HG02973 (cell line): ENCODE data around the gene POU6F1.

Experiments
- ATAC-seq: cut with Tn5 transposase; IDR thresholded peaks from one replicate; pipeline ENCODE4 v1.9.1; 2021; ENCODE audit warnings: moderate library complexity; ENCODE audit not compliant: unreplicated experiment

POU6F1 gene

DNA sequence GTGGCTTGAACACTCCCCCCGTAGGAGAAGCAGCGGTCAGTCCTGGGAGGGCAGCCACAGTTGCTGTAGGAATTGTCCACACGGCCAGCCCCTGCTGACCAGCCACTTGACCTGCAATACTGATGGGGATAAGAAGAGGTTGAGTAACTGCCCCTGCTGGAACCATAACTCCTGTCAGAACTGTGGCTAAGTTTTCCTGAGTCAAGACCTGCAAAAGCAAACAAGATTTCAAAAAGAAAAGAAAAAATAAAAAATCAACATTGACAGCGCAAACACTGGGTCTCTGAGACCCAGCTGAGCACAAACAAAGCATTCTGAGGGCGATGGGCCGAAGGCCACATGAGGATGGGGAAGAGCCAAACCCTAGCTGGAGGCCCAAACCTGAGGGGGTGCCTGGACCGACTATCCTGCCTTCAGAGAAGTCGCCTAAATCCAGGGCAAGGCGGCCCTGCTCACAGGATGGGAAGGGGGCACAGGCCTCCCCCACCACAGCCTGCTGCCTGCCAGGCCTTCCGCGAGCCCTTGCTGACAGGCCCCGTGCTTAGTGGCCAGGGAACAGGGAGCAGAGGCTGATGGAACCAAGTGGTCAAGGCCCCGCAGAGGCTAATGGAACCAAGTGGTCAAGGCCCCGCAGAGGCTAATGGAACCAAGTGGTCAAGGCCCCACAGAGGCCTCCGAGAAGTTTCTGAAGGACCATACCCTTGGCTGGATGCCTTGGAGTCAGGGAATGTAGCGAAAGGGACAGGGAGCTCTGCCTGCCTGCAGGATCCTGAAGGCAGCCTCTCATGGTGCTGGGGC, 19.1 kb downstream of the POU6F1 start:
- ATAC-seq: no peak

DNA sequence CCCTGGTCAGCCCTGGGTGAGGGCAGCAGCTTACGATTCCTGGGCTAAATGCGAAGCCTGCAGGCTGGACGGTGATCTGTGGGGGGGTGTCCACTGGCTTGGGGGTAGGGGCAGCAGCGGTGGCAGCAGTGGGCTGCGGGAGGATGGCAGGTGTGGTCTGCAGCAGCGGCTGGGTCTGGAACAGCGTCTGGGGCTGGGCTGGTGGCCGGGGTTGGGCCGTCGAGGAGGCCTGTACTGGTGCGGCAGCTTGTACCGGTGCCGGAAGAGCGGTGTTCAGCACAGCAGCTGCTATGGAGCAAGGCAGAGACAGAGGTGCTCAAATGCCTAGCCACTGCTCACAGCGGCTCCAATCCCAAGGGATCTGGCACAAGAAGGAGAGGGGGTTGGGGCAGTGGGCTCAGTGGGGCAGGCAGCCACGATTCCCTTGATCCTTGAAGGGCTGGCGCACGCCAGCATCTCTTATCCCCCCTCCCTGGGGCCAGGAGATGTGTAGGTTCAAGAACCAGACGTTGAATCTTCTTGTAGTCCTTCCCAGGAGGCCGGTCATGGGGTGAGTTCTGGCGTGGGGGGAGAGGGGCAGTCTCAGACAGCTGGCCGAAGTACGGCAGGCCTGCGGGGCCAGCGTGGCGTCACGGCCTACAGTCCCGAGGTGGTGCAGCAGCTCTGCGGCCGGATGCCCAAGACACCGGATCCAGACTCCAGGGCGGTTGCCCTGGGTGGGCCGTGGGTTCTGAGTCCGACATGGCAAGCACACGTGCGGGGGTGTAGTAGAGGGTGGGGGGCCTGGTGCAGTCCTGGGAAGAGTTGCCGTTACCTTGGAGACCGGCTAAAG, 19.9 kb downstream of the POU6F1 start:
- ATAC-seq: no peak

DNA sequence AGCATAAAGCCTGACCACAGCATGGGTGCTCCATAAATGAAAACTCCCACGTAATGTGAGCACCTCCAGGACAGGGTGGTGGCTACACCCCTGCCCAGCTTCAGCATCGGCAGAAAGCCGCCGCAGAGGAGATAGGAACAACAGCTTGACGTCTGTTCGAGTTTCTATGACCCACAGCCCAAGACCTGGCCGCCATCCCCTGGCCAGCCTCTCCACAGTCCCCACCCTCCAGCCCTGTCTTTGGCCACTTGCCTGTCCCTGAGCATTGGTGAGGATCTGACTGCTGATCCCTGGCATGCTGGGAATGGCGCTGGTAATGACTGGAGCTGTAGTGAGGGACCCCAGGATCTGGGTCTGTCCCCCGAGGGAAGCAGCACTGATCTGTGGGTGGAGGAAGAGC, 21.3 kb downstream of the POU6F1 start:
- no peak for ATAC-seq

DNA sequence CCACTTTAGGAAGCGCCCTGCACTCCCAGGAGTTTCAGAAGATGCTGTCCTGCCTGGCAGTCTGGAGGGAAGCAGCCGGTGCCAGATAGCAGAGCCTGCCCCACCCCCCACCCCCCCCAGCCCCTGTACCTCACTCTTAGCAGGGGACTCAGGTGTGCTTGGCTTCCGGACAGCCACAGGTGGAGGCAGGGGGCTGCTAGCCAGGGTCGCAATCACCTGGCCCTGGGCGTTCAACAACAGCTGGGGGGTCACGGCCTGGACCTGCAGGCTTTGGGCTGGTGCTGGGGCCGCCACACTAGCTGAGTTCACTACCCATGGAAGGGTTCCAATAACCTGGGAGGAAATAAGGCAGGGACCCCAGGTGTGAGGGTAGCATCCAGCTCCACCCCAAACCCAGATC, 22.0 kb downstream of the POU6F1 start:
- no peak for ATAC-seq

DNA sequence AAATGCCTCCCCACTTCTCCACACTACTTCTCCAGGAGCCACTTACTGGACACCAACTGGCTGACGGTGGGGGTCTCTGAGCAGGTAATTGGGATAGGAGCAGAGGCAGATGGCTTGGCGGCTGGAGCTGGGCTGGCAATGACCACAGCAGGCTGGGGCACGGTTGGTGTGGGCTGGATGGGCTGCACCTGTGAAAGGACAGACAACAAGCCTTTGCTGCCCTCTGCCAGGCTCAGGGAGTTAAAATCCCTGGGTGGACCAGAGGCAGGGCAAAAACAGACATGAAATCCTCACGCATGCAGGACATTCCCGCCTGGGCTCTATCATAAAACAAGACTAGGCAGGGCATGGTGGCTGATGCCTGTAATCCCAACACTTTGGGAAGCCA, 25.6 kb downstream of the POU6F1 start:
- ATAC-seq: no peak

DNA sequence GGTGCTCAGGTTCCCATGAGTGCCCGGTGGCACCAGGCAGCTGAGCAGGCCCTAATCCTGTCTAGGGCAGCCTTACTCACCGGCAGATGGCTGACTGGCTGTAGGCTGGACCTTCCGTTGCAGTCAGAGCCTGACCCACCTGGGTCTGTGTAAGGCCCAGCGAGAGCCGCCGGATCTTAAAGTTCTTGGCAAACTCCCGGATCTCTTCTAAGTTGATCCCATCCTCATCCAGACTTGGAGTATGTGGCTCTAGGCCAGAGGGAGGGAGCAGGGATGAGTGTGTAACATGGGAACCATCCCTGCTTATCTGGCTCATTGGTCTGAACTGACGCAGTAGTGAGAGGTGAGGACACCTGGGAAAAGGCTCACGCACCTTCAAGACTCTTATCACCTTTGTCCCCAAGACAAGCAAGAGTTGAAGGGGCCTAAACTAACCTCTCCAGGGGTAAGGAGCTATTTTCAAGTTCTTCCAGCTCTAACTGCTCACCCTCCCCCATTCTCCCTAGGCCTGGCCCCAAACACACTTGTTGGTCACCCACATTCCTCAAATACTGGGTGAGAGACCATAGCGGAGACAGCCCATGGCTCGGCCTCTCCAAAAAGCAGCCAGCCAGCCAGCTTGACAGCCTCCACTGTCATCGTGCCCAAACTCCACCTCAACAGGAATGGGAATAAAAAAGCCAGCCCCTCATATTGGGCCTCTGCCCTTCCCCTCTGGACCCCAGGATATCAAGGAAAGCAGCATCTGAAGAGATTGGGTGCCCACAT, 26.2 kb downstream of the POU6F1 start:
- no peak for ATAC-seq

DNA sequence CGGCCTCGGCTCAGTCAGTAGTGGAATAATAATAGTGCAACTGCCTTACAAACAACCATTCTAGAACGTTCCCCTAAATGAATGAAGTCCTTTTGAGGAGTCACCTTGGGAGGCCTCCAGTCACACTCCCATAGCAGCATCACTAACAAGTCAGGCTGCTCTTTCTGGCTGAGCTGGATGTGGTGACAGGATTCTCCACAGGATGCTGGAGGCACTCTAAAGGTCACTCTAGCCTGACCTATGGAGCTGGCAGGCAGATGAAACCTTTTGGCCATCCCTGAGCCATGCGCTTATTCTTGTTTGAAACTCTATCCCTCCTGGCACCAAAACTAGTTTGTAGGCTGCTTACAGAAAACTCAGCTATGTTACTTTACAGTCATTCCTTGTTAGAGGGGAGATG, 27.0 kb downstream of the POU6F1 start:
- no peak for ATAC-seq

DNA sequence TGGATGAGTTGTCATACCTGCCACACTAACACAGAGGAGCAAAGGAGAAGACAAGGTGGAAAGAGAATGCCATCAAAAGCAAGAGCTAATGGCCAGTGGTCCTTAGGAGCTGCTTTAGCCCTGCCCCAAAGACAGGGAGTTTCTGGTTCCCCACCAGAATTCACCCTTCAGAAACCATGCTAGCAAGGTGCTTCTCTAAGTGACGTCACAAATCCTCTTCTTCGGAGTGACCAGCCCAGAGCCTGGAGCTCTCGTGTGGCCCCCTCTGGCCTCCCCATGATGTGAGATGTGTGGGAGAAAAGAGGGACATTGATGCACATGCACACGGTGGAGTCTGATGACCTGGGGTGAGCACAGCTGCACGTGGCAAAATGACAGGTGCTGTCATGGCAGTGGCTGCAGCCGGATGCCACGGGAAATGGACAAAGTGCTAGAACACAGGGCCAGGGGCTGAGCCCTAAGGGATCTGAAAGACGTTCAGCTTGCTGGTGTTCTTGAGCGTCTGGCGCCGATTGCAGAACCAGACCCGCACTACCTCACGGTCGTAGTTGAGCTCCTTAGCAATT, 28.0 kb downstream of the POU6F1 start:
- ATAC-seq: no peak

DNA sequence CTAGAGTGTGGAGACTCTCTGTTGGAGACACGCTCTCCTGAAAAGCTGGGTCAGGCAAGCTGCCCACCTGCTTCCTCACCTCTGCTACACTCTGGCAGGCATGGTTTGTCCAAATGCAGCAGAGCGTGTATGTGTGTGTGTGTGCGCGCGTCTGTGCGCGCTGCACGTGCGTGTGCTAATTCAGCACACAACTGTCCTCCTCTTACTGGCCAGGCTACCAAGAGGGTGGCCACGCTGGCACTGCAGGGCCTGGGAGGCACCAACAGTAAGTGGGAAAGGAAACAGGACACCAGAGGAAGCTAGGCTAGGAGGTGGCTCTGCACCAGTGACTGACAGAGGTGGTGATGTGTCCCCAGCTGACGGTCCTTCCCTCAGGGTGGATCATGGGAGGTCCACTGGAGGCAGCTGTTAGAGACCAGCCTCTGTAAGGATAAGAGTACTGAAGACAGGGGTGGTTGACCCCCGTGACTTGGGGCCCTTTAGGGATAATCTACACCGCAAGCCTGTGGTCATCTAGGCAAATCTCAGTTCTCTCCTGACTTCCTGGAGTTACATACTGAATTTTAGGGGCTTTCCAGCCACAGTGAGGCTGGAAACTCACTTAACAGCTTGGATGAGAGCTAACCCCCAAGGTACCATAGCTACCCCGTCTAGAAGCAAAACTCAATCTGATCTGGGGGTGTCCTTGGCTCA, 29.4 kb downstream of the POU6F1 start:
- peak; percentile 45 for ATAC-seq

DNA sequence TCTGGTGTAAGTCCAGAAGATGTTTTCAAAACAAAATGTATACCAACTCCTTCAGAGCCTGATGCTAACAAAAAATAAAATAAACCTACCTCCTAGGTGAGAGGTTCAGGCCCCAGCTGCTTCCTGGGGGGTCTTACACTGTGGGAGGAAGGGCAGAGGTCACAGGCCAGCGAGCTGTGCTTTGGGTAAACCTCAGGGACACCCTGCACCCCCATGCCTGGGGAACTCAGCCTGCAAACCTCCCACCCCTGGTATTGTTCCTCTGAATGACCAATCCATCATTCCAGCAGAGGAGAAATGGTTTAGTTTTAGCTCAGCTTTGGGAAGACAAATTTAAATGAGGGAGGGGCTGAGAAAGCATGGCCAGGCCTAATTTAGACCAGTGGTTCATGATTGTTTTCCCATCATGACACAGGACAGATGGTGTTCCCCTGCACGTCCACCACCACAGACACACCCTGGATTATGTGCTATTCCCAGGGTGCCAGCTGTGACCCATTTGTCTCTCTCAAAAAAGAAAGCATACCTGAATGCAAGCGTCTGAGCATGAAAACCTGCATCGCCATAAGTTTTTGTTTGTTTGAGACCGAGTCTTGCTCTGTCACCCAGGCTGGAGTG, 30.4 kb downstream of the POU6F1 start:
- ATAC-seq: no peak

DNA sequence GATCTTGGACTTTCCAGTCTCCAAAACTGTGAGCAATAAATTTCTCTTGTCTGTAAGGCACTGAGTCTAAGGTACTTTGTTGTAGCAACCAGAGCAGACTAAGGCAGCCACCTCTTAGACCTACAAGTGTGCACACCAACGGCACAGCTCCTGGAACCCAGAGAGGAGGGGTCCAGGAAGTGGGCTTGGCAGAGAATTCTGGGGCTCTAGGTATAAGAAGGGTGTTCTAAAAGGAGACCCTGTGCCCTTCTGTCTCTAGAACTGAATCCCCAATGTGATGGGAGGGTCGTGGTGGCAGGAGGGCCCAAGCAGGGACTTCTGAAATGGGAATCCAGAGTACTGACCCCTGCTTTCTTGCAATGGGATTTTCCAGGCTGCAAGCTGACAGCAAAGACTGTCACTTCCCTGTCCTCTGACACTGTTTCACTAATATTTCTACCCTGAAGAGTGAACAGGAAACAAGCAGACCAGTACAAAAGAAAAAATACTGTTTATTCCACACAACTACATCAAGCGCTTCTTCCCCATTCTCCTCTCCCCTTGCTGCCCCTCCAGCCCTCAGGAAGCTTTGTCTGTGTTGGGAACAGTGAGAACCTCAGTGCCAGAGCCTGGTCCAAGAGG, 31.3 kb downstream of the POU6F1 start:
- ATAC-seq: no peak

DNA sequence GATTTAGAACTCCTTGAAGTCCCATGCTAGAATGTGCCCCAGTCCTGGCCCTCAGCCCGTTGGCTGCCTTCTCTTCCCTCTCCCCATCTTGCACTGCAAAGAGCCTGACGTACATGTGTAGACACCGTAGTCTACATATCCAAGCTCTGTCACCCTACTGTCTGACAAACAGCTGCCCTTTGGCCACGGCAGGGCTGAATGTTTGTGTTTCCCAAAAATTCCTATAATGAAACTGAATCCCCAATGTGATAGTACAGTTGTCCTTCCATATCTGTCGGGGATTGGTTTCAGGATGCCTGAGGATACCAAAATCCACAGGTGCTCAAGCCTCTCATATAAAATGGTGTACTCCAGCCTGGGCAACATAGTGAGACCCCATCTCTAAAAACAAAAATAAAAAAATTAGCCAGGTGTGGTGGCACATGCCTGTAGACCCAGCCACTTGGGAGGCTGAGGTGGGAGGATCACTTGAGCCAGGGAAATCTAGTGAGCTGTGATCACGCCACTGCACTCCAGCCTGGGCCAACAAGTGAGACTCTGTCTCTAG, 32.6 kb downstream of the POU6F1 start:
- no peak for ATAC-seq

DNA sequence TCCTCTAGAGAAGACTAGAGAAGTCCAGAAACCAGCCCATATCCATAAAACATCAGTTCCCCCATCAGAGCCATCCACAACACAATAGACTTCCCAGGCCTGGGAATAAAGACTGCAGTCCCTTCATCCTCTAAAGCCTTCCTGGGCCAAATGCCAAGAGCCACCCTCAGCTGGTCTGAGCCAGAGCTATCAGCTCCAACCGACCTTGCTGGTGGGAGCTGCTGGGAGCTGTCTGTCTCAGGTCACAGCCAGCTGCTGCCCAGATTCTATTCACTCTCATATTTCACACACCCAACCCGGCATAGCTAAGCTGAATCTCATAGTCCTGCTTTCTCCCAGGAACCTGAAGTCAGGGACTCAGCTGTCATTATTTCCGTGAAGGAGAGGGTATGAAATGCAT, 34.0 kb downstream of the POU6F1 start:
- no peak for ATAC-seq

DNA sequence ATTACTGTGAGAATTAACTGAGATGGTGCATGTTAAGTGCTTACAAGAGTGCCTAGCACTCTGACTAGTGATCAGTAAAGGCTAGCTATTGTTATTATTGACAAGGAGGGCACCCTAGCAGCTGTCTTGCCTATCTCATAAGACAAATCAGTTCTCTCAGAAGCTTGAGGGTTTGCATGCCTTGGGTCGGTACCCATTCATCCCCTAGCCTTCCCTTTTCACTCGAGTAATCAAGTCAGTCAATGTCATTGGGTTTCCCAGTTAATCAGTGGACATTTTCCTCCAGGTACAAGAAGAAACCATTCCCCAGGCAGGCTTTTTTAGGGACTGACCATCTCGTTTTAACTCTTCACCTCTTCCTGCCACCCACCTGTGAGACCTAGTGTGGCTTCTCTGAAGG, 34.5 kb downstream of the POU6F1 start:
- no peak for ATAC-seq

DNA sequence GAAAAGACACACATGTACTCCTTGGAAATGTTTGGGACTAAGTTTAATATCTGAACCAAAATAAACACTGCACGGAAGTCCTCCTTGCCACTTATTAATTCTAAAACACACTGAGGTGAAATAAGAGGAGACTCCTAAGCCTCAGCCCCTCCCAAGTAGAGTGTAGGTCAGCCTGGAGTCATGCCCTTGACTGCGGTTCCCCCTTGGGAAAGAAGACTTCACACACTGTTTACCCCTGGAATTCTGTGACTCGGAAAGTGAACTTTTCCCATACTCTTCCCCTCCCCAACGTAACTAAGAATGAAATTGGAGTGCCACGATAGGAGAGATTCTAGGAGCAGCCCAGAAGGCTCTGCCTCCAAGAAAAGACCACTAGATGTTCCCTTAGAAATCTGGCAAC, 36.3 kb downstream of the POU6F1 start:
- ATAC-seq: no peak

DNA sequence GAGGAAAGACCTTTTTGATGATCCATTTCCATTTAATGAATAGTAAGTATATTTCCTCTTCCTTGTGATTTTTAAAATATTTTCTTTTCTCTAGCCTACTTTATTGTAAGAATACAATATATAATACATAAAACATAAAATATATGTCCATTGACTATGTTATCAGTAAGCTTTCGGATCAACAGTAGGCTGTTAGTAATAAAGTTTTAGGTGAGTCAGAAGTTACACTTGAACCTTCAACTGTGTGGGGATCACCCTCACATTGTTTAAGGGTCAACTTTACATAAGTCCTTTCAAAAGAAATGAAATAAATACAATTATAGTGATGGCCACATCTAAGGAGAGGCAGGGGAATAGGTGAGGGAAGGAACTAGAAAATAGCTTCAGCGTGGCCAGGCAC, 40.0 kb downstream of the POU6F1 start:
- ATAC-seq: no peak

DNA sequence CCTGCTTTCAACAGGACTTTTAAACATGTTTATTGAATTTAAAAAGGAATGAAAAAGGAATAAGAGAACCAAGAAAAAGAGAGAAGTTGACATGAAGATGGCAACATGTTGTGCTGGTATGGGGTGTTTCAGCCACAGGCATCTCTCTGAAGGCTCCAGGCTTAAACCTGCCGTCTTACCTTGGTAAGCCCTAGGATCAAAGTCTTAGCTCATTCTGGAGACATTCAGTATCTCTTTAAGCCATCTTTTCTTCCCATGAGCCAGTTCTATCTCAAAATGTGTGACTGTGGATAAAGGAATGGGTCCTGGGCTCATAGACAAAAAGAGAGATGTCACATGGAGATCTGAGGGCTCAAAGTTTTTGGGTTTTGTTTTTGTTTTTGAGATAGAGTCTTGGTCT, 43.4 kb downstream of the POU6F1 start:
- ATAC-seq: no peak

DNA sequence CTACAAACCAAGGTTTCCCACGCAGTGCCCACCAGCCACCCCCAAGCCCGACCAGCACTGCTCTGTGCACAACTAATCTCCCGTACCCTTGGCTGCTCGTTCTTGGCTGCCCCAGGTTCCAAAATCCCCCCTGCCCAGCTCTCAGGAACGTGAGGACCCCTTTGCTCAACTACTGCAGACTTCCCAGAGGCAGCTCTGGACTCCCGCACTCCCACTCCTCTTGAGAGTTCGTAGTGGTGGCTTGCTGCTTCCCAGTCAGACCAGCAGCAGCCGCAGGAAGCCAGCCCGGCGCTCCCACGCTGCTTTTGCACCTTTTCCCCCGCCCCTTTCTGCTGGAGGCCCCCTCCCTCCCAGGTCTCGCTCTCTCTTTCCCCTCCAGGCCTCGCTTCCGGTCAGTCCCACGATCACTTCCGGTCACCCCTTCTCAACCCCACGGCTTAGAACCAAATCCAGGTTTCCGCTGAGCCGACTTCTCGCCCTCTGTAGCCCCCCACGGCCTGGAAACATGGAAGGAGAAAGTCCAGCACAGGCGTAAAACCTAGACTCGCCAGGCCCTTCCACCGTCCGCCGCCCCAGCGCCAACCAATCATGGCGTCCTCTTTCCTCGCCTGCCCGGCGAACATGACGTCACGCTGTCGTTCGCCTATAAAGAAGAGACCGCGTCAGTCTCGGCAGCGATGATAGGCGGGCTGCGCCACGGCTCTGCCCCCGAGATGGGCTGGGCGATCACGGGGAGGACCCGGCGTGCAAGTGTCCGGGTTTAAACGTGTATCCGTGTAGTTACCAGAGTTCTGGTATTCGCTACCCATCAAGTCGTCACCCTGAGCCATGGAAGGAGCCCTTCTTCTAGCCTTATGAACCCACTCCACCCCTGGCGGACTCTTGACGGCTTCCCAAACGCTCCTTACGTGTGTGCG, 45.1 kb downstream of the POU6F1 start, which contains the start of gene TFCP2:
Gene TFCP2 (minus strand): TSS at position 621 of the 917 bp plus-strand sequence. CDS start 713 bp downstream, outside the sequence.
- peak; percentile 92 for ATAC-seq
